Breast epithelium (tissue), 4 donors: ENCODE data around the gene FN3K. TPM values are rescaled to one million over a fixed set of nuclear protein-coding genes. Genes with fewer than 3 reads are reported as not detected.

Source experiments
- DNase-seq, 2 donors: peaks; one replicate each; pipeline ENCODE4 v3.0.0-alpha.2; 2019; ENCODE audit warnings: low spot score in 2 of 2
- H3K27ac ChIP-seq, 2 donors: fragments of 200-600 bp; sonication (generic) in 1 of 2; one replicate each; pipeline ENCODE4 v1.5.1; 2016 to 2019; ENCODE audit warnings: mild to moderate bottlenecking in 1 of 2
- H3K27me3 ChIP-seq, 2 donors: fragments of 200-600 bp; sonication (generic) in 1 of 2; one replicate each; pipeline versions ENCODE4 v1.5.1 to v1.6.0; 2017 to 2019; ENCODE audit warnings: control low read depth in 1 of 2, mild to moderate bottlenecking in 1 of 2
- H3K36me3 ChIP-seq: fragments of 200-600 bp; one replicate; pipeline ENCODE4 v1.5.1; 2019
- H3K4me1 ChIP-seq, 2 donors: fragments of 200-600 bp; sonication (generic); one replicate each; pipeline ENCODE4 v1.5.1; 2016 to 2019; ENCODE audit warnings: control low read depth in 1 of 2
- H3K4me3 ChIP-seq, 3 donors: fragments of 200-600 bp; sonication (generic); 1 replicate in 2 of 3; 2 replicates in 1 of 3; pipeline ENCODE4 v1.5.1; 2016 to 2019; ENCODE audit warnings: mild to moderate bottlenecking in 3 of 3, moderate library complexity in 2 of 3
- H3K9me3 ChIP-seq, 2 donors: fragments of 200-600 bp; sonication (generic) in 1 of 2; one replicate each; pipeline ENCODE4 v1.5.1; 2016 to 2019; ENCODE audit warnings: control low read depth in 1 of 2
- POLR2A ChIP-seq: fragments of 450-650 bp; IDR thresholded peaks from one replicate; pipeline ENCODE4 v1.6.1; 2016; ENCODE audit warnings: antibody characterized with exemption, mild to moderate bottlenecking, moderate library complexity
- POLR2AphosphoS5 ChIP-seq, 3 donors: sonication (generic); formaldehyde crosslinking; IDR thresholded peaks; one replicate each; pipeline ENCODE4 v1.6.1; 2017; ENCODE audit warnings: antibody characterized with exemption in 3 of 3
- intact Hi-C: fragments of 100-400 bp; cut with DNase I; formaldehyde crosslinking; loops from one replicate; pipeline ENCODE4 v1.15.1; 2023; ENCODE audit warnings: low total_unique reads
- total RNA-seq, 3 donors: library from RNA; depleted of rRNA; stranded (reverse); fragments of >200 nt; gene quantifications; one replicate each; pipeline ENCODE4 v1.1.0, GENCODE V29; 2016
- TF ChIP-seq, protein P1 (sequence below), 3 donors: fragments of 450-650 bp; IDR thresholded peaks; one replicate each; pipeline ENCODE4 v1.5.1; 2016 to 2017; ENCODE audit warnings: antibody characterized with exemption in 3 of 3, mild to moderate bottlenecking in 3 of 3, moderate library complexity in 3 of 3

The FN3K gene
- total RNA-seq, 3 donors from 2014 or later, result 4.5 to 9.4 (median 7.2) TPM

DNA sequence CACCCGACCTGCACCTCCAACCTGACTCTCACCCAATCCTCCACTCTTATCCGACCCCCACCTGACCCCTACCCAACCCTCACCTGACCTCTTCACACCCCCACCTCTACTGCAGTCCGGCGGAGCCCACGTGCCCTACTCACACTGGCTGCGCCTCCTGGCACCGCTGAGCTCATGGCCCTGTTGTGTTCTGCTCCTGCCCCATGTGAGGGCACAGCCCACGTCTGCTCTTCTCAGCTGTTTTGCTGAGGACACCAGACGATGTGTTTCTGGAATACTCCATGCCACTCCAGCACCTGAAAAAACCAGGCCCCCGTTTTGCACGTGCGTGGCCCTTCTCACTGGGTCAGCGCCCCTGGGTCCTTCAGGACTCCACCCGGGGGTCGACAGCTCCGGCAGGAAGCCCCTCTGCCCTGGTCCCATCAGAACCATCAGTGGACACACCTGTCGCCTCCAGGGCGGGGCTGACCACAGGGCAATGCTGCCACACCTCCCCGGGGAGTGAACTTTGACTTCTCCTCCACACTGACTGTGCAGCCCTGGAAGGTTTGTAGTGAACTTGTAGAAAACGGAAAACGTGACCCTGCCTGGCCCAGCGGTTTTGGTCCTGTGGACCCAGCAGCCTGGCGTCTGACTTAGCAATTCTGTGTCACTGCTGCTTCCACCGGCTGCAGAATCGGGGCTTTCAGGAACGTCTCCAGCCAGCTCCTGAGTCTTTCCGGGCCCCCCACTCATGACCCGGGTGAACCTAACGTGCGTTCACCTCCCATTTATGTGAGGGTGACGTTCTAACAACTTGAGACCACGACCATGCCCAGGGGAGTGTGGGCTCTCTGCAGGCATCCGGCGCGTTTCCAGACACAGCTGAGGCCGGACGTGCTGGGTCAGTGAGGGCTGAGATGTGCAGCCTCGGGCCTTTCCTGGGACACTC lies 31.2 kb upstream of the FN3K start:
- Histone ChIP-seq H3K27ac (no peak overlapping the region), H3K27me3 (no peaks in the 10 kb centered on the region), H3K4me1 (no peaks in the 10 kb centered on the region), H3K9me3 (no peaks in the 10 kb centered on the region), H3K4me3 (no peak overlapping the region), H3K36me3 (no peaks in the 10 kb centered on the region)
- no peak for DNase-seq
- intact Hi-C loops, result no loop called here
- TF ChIP-seq POLR2A, result no peak

DNA sequence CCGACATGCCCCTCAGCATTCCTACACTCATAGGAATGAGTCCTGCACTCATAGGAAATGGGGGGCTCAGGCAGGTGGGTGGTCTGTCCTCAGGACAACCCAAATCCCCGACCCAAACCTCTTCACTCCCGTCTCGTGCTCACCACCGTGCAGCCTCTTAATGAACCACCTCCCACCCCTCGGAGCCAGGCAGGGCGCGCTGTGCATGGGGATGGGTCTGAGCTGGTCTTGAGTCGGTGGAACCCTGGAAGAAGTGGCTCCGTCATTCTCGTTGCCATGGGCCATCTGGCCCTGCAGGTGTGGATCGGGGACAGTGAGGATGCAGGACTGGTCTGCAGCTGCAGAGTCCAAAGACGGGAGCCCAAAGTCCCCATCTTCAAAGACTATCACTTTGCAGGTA lies 30.5 kb upstream of the FN3K start:
- Histone ChIP-seq H3K27me3 (no peaks in the 10 kb centered on the region), H3K9me3 (no peaks in the 10 kb centered on the region), H3K4me3 (no peak overlapping the region), H3K36me3 (no peaks in the 10 kb centered on the region), H3K27ac (no peak overlapping the region), H3K4me1 (no peaks in the 10 kb centered on the region)
- no peak for TF ChIP-seq POLR2A
- TF ChIP-seq, protein P1, sequence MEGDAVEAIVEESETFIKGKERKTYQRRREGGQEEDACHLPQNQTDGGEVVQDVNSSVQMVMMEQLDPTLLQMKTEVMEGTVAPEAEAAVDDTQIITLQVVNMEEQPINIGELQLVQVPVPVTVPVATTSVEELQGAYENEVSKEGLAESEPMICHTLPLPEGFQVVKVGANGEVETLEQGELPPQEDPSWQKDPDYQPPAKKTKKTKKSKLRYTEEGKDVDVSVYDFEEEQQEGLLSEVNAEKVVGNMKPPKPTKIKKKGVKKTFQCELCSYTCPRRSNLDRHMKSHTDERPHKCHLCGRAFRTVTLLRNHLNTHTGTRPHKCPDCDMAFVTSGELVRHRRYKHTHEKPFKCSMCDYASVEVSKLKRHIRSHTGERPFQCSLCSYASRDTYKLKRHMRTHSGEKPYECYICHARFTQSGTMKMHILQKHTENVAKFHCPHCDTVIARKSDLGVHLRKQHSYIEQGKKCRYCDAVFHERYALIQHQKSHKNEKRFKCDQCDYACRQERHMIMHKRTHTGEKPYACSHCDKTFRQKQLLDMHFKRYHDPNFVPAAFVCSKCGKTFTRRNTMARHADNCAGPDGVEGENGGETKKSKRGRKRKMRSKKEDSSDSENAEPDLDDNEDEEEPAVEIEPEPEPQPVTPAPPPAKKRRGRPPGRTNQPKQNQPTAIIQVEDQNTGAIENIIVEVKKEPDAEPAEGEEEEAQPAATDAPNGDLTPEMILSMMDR (IDR thresholded peaks at IDR 0.05), result no peak
- no peak for TF ChIP-seq POLR2AphosphoS5 (IDR thresholded peaks at IDR 0.05)
- DNase-seq, result no peak
- intact Hi-C loops, result no loop called here

DNA sequence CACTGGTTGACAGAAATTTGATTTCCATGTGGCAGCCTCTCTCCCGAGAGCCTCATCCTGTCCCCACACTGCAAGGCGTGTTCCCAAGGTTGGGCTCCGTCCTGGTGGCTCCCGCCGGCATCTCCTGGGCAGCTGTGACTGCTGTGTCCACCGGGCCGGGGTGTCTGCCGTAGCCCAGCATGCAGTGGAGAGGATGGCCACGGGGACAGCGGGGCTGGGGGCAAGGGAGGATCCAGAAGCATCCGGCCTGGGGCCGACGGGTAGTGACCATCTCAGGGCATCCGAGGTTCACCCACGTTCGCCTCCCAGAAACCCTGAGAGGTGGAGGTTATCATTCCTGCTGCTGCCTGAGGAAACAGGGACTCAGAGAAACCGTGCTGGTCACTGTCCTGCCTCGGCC lies 29.7 kb upstream of the FN3K start:
- intact Hi-C loops, result no loop called here

DNA sequence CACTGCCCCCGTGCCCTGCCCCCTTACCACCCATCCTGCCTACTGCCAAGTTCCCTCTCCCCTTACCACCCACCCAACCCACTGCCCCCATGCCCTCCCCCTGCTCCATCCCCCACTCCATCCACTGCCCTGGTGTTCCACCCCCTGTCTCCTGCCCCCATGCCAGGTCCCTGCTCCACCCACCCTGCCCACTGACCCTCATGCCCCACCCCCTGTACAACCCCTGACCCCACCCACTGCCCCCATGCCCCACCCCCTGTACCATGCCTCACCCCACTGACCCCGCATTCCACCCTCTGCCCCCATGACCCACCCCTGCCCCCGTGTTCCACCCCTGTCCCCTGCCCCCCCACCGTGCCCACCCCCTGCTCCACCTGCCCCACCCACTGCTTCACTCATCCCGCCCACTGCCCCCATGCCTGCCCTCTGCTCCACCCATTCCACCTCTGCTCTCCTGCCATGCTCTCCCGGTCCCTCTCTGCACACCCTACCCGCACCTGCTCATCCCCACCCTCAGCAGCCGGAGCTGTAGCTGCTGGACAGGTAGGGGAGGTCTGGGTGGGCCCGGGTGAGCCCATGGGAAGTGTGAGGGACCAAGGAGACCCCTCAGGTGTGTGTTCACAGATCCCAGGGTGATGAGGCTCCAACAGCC lies 26.3 kb upstream of the FN3K start:
- intact Hi-C loops, result no loop called here
- no peak for DNase-seq
- no peak overlapping the region for H3K27ac ChIP-seq
- H3K27me3 ChIP-seq, result no peaks in the 10 kb centered on the region
- no peaks in the 10 kb centered on the region for H3K9me3 ChIP-seq
- H3K4me1 ChIP-seq, result no peaks in the 10 kb centered on the region
- TF ChIP-seq, protein P1 (IDR thresholded peaks at IDR 0.05), result no peak
- TF ChIP-seq POLR2A, result no peak
- no peak for TF ChIP-seq POLR2AphosphoS5 (IDR thresholded peaks at IDR 0.05)
- no peaks in the 10 kb centered on the region for H3K36me3 ChIP-seq
- H3K4me3 ChIP-seq, result no peak overlapping the region

More for the DNA sequence above, 29.7 kb upstream of the FN3K start:
- no peak for TF ChIP-seq POLR2AphosphoS5 (IDR thresholded peaks at IDR 0.05)
- TF ChIP-seq POLR2A, result no peak
- TF ChIP-seq, protein P1 (IDR thresholded peaks at IDR 0.05), result no peak
- no peak overlapping the region for H3K4me3 ChIP-seq
- H3K27ac ChIP-seq, result no peak overlapping the region
- H3K36me3 ChIP-seq, result no peaks in the 10 kb centered on the region
- no peaks in the 10 kb centered on the region for H3K27me3 ChIP-seq
- H3K4me1 ChIP-seq, result no peaks in the 10 kb centered on the region
- no peaks in the 10 kb centered on the region for H3K9me3 ChIP-seq
- DNase-seq, result no peak

DNA sequence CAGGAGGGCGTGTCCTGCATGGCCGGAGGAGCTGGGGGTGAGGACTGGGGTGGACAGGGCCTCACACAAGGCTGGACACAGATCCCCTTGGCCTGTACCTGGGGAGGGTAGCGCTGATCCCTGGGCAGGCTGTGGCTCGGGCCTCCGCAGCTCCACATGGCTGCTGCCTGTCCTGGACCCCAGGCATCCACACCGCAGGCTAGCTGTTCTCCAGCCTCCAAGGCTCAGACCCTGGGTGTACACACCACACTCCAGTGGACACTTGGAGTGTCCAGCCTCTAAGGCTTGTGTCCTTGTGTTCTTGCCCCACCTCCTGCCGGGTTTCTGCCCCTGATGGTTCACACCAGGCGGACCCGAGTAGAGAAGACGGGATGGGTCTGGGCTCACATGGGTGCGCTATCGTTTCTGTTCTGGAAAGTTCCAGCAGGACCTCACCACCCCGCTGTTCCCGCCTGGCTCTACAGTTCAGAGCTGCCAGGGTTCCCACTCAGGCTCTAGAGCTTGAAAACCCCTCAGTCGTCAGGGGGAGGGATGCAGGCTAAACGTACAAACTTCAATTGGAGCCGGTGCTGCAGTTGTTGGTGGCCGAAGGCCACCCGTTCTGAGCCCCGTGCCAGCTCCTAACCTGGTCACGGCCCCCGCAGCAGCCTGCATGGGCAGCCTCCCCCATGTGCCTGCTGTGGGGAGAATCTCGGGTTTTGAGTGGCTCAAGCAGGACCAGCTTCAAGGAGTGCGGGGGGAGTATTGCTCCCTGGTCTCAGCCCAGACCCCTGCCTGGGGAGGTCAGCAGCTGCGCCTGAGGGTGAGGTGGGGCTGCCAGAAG lies 25.5 kb upstream of the FN3K start:
- TF ChIP-seq POLR2A (no peak), POLR2AphosphoS5 (IDR thresholded peaks at IDR 0.05) (no peak)
- TF ChIP-seq, protein P1 (IDR thresholded peaks at IDR 0.05), result no peak
- DNase-seq, result no peak
- intact Hi-C loops, result no loop called here
- Histone ChIP-seq H3K9me3 (no peaks in the 10 kb centered on the region), H3K4me3 (no peak overlapping the region), H3K27ac (no peak overlapping the region), H3K36me3 (no peaks in the 10 kb centered on the region), H3K27me3 (no peaks in the 10 kb centered on the region), H3K4me1 (no peaks in the 10 kb centered on the region)
